HEK293 (cell line): Measurements from ENCODE around the gene CSK.

Source experiments
- ZBTB21 ChIP-seq: fragments of 450-650 bp; formaldehyde crosslinking; IDR thresholded peaks from 2 replicates; pipeline ENCODE4 v1.5.1; 2017; ENCODE audit warnings: missing biosample characterization, missing genetic modification characterization
- ZNF175 ChIP-seq: fragments of 450-650 bp; formaldehyde crosslinking; IDR thresholded peaks from 2 replicates; pipeline ENCODE4 v1.5.1; 2016; ENCODE audit warnings: missing biosample characterization, missing genetic modification characterization

GRCh38 chr15:74826364-74826819 lies 44.5 kb downstream of the CSK start, which contains the start of gene CPLX3:
- TF ChIP-seq ZBTB21, result no peak
- TF ChIP-seq ZNF175 (tag by site-specific recombination), result no peak
